IMR-90 (cell line): ENCODE measurements around the gene SNX27. TPM values are rescaled to one million over a fixed set of nuclear protein-coding genes. Genes with fewer than 3 reads are reported as not detected.

Source experiments
- ATAC-seq: fragments of 200-7000 bp; cut with Tn5 transposase; 2 replicates; pipeline ENCODE4 v1.9.1; 2020; ENCODE audit warnings: low read depth, mild to moderate bottlenecking, moderate library complexity
- BruUV-seq: library from RNA; stranded (reverse); fragments of 400-500 nt; replicated peaks from 2 replicates; lab custom pipeline; 2021; lab: Mats Ljungman, UMichigan
- CTCF ChIA-PET: fragments of 300-600 bp; formaldehyde crosslinking; extraction: SDS; loops from one replicate; lab custom pipeline; 2021; ENCODE audit warnings: antibody characterized with exemption; lab: Yijun Ruan, JAX
- POLR2A ChIA-PET: fragments of 300-600 bp; sonication (Branson Sonifier 250); formaldehyde crosslinking; loops from one replicate; lab custom pipeline; 2022; ENCODE audit warnings: antibody characterized with exemption; ENCODE audit not compliant: unreplicated experiment; lab: Charles Lee
- DNase-seq: peaks from one replicate; pipeline ENCODE4 v3.0.0; 2013
- H2AFZ ChIP-seq: replicated peaks from 2 replicates; pipeline ENCODE3; 2013; ENCODE audit warnings: low read length, mild to moderate bottlenecking; ENCODE audit not compliant: poor library complexity
- H2AK5ac ChIP-seq: 2 replicates; pipeline ENCODE4 v1.6.1; 2013; ENCODE audit warnings: low read depth, low read length, inconsistent platforms
- H2AK9ac ChIP-seq: replicated peaks from 2 replicates; pipeline ENCODE3; 2013; ENCODE audit warnings: mild to moderate bottlenecking, low read depth, low read length, moderate library complexity; ENCODE audit not compliant: poor library complexity
- H2BK120ac ChIP-seq: 2 replicates; pipeline ENCODE4 v1.6.1; 2013; ENCODE audit warnings: low read depth, low read length, inconsistent platforms
- H2BK15ac ChIP-seq: 3 replicates; pipeline ENCODE4 v1.6.1; 2013; ENCODE audit warnings: low read depth, low read length, inconsistent platforms
- H2BK20ac ChIP-seq: 2 replicates; pipeline ENCODE4 v1.6.1; 2013; ENCODE audit warnings: low read depth, mild to moderate bottlenecking, inconsistent platforms, low read length, moderate library complexity
- H2BK5ac ChIP-seq: 2 replicates; pipeline ENCODE4 v1.6.1; 2013; ENCODE audit warnings: mild to moderate bottlenecking, low read depth, low read length, inconsistent platforms; ENCODE audit not compliant: poor library complexity, severe bottlenecking
- H3K14ac ChIP-seq: replicated peaks from 2 replicates; pipeline ENCODE4 v1.6.1; 2013; ENCODE audit warnings: low read depth, low read length, inconsistent platforms
- H3K18ac ChIP-seq: 2 replicates; pipeline ENCODE4 v1.6.1; 2013; ENCODE audit warnings: low read depth, low read length, control low read depth
- H3K23ac ChIP-seq: 2 replicates; pipeline ENCODE4 v1.6.1; 2013; ENCODE audit warnings: low read depth, low read length, inconsistent platforms
- H3K27ac ChIP-seq: 2 replicates; pipeline ENCODE4 v1.5.1; 2013; ENCODE audit warnings: mild to moderate bottlenecking, control low read depth, low read length; ENCODE audit not compliant: insufficient read depth
- H3K27me3 ChIP-seq: 2 replicates; pipeline ENCODE4 v1.6.1; 2013; ENCODE audit warnings: low read length; ENCODE audit not compliant: control insufficient read depth, insufficient read depth
- H3K36me3 ChIP-seq: 2 replicates; pipeline ENCODE4 v1.6.1; 2013; ENCODE audit warnings: low read length, mixed read lengths; ENCODE audit not compliant: control insufficient read depth, insufficient read depth
- H3K4ac ChIP-seq: 2 replicates; pipeline ENCODE4 v1.6.1; 2013; ENCODE audit warnings: low read depth, low read length, inconsistent platforms
- H3K4me1 ChIP-seq: 2 replicates; pipeline ENCODE4 v1.6.1; 2013; ENCODE audit warnings: low read length, mixed read lengths; ENCODE audit not compliant: control insufficient read depth, insufficient read depth
- H3K4me2 ChIP-seq: 2 replicates; pipeline ENCODE4 v1.6.1; 2013; ENCODE audit warnings: low read depth, mild to moderate bottlenecking, control low read depth, low read length, moderate library complexity
- H3K4me3 ChIP-seq: 2 replicates; pipeline ENCODE4 v1.5.1; 2013; ENCODE audit warnings: low read depth, mild to moderate bottlenecking, control low read depth, low read length, moderate library complexity; ENCODE audit not compliant: insufficient read depth
- H3K56ac ChIP-seq: 2 replicates; pipeline ENCODE4 v1.6.1; 2013; ENCODE audit warnings: low read length, inconsistent platforms; ENCODE audit not compliant: insufficient read depth; ENCODE audit errors: extremely low read depth
- H3K79me1 ChIP-seq, 2 experiments: 2 replicates each; pipeline ENCODE4 v1.6.1; 2013; ENCODE audit warnings: low read length in 2 of 2, inconsistent platforms in 1 of 2, low read depth in 1 of 2
- H3K9ac ChIP-seq: 2 replicates; pipeline ENCODE4 v1.6.1; 2013; ENCODE audit warnings: low read depth, low read length, control low read depth
- H3K9me1 ChIP-seq: 2 replicates; pipeline ENCODE4 v1.6.1; 2013; ENCODE audit warnings: low read length, inconsistent platforms; ENCODE audit not compliant: insufficient read depth
- H3K9me3 ChIP-seq: 2 replicates; pipeline ENCODE4 v1.6.1; 2013; ENCODE audit warnings: low read length; ENCODE audit not compliant: control insufficient read depth, insufficient read depth
- H4K20me1 ChIP-seq: 2 replicates; pipeline ENCODE4 v1.6.1; 2013; ENCODE audit warnings: low read length, inconsistent platforms; ENCODE audit not compliant: insufficient read depth
- H4K5ac ChIP-seq: 2 replicates; pipeline ENCODE4 v1.6.1; 2013; ENCODE audit warnings: mild to moderate bottlenecking, low read depth, low read length, control low read depth
- H4K8ac ChIP-seq, 2 experiments: 2 replicates each; pipeline ENCODE4 v1.6.1; 2013; ENCODE audit warnings: low read depth in 2 of 2, low read length in 2 of 2, control low read depth in 1 of 2, inconsistent platforms in 1 of 2
- H4K91ac ChIP-seq: 2 replicates; pipeline ENCODE4 v1.6.1; 2013; ENCODE audit warnings: low read depth, low read length, inconsistent platforms; ENCODE audit not compliant: insufficient read depth
- BHLHE40 ChIP-seq: fragments of 150-350 bp; IDR thresholded peaks from 2 replicates; pipeline ENCODE4 v1.6.1; 2016; ENCODE audit warnings: mild to moderate bottlenecking, low read depth, low read length
- CHD1 ChIP-seq: IDR thresholded peaks from 2 replicates; pipeline ENCODE4 v1.6.1; 2012; ENCODE audit warnings: low read depth, low read length, improper control_type of control experiment
- FOS ChIP-seq: fragments of 150-350 bp; IDR thresholded peaks from 2 replicates; pipeline ENCODE4 v1.6.1; 2016; ENCODE audit warnings: low read depth, low read length
- MAFK ChIP-seq: IDR thresholded peaks from 2 replicates; pipeline ENCODE4 v1.6.1; 2012; ENCODE audit warnings: low read depth, low read length, improper control_type of control experiment
- MAZ ChIP-seq: IDR thresholded peaks from 2 replicates; pipeline ENCODE4 v1.6.1; 2012; ENCODE audit warnings: low read depth, mild to moderate bottlenecking, low read length, improper control_type of control experiment, moderate library complexity, borderline replicate concordance
- MXI1 ChIP-seq: IDR thresholded peaks from 2 replicates; pipeline ENCODE4 v1.6.1; 2012; ENCODE audit warnings: low read depth, mild to moderate bottlenecking, low read length, moderate library complexity, borderline replicate concordance
- NFE2L2 ChIP-seq: fragments of 150-350 bp; IDR thresholded peaks from 2 replicates; pipeline ENCODE4 v1.6.1; 2016; ENCODE audit warnings: low read depth, mild to moderate bottlenecking, low read length
- POLR2A ChIP-seq: IDR thresholded peaks from 2 replicates; pipeline ENCODE4 v1.6.1; 2012; ENCODE audit warnings: mild to moderate bottlenecking, low read depth, low read length
- RAD21 ChIP-seq: IDR thresholded peaks from 2 replicates; pipeline ENCODE4 v1.6.1; 2012; ENCODE audit warnings: low read length, improper control_type of control experiment
- RCOR1 ChIP-seq: IDR thresholded peaks from 2 replicates; pipeline ENCODE4 v1.6.1; 2012; ENCODE audit warnings: mild to moderate bottlenecking, low read length, improper control_type of control experiment; ENCODE audit not compliant: insufficient replicate concordance
- RFX5 ChIP-seq: IDR thresholded peaks from 2 replicates; pipeline ENCODE4 v1.8.0; 2012; ENCODE audit warnings: low read depth, mild to moderate bottlenecking, low read length, moderate library complexity
- SMC3 ChIP-seq: fragments of 150-350 bp; IDR thresholded peaks from 2 replicates; pipeline ENCODE4 v1.6.1; 2016; ENCODE audit warnings: low read depth, mild to moderate bottlenecking, antibody characterized with exemption, low read length, moderate library complexity
- WGBS, 2 experiments: methylation state at CpG; one replicate each; pipeline versions ENCODE4 v1.1.5 to v1.1.7; 2013; ENCODE audit warnings: missing lambda C conversion rate in 2 of 2; ENCODE audit not compliant: insufficient read length in 1 of 2; ENCODE audit errors: extremely low coverage in 2 of 2; 5-methylcytosine and 5-hydroxymethylcytosine counted together
- dilution Hi-C: fragments of 300-500 bp; cut with HindIII; formaldehyde crosslinking; loops from one replicate; pipeline ENCODE4 v1.14.3; 2018; ENCODE audit warnings: low sequenced_read_pairs; ENCODE audit not compliant: unreplicated experiment
- in situ Hi-C: fragments of 300-500 bp; cut with MboI; formaldehyde crosslinking; loops from 3 replicates; pipeline ENCODE4 v1.14.3; 2019; ENCODE audit warnings: low sequenced_read_pairs, inconsistent platforms, mixed read lengths
- intact Hi-C: fragments of 100-400 bp; cut with micrococcal nuclease; formaldehyde crosslinking; loops from 2 replicates; pipeline ENCODE4 v1.10.0; 2022
- polyA plus RNA-seq, 3 experiments: library from polyadenylated mRNA; depleted of rRNA; stranded (reverse); fragments of >200 nt; gene quantifications; 2 replicates each; pipeline ENCODE4 v1.2.3, GENCODE V29; 2012; ENCODE audit warnings: low replicate concordance in 1 of 3
- total RNA-seq: library from RNA; depleted of rRNA; stranded (reverse); fragments of >200 nt; gene quantifications from 2 replicates; pipeline ENCODE4 v1.2.3, GENCODE V29; 2012
- TF ChIP-seq, protein P1 (sequence below): fragments of 150-350 bp; IDR thresholded peaks from 2 replicates; pipeline ENCODE4 v1.6.1; 2016; ENCODE audit warnings: low read depth, mild to moderate bottlenecking, low read length, moderate library complexity, borderline replicate concordance
- TF ChIP-seq, protein P2 (sequence below): fragments of 150-350 bp; IDR thresholded peaks from 2 replicates; pipeline ENCODE4 v1.6.1; 2017; ENCODE audit warnings: mild to moderate bottlenecking, antibody characterized with exemption, low read length, low read depth

Gene SNX27
- total and polyA plus RNA-seq, 2 of the 4 experiments (the other 2 are of a cell fraction): 12.3 to 25.6 TPM

DNA sequence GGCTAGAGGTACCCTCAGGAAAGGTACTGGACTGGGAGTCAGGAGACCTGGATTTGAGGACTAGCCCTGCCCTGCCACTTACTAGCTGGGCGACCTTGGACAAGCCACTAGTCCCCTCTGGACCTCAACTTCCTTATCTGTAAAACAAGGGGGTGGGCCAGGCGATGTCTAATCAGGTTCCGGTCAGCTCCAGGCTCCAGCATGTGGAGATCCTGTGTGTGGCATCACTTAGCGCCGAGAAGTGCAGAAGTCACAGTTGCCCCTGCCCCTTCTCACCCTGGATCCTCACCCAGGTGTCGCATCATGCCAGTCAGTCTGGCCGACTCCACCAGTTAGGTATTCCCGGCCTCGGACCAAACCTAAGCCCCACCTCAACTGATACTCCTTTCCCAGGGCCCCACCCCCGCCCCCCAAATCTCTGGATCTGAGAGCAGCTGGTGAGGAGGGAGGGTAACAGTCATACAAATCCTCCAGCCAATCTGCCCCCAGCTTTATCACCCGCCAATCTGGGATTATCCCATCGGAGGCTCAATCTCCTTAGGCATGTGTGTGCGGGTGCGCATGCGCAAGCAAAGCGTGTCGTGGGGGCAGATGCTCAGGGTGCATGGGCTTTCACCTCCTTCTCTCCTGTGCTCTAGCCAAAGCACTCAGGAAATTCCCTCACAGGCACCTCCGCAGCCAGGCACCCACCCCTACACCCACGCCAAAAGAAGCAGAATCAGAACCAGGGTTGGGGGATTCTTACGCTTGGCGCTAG, 99.4 kb downstream of the SNX27 start (continued):
- no peak for TF ChIP-seq SMC3

DNA sequence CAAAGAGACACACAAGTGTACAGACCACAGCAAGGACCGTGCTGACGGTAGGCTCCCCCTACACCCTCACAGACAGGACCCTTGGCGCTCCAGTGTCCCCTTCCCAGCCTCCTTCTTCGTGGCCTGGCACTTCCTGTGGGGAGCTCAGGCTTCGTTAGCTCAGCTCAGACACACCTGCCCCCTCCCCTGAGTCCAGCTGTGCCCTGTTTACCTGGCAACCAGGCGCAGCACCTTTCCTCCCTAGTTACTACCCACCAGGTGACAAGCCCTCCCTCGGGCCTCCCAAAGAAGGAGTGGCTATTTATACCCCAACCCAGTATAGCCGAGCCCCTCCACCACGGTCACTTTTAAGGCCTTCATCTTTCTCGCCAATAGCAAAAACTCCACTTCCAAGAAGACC, 100.1 kb downstream of the SNX27 start:
- ChIA-PET POLR2A (no interaction called here), CTCF (interaction anchor here (0.6 kb wide), 1 partner anchor 296 kb away, joined by 4 read pairs; no protein-coding TSS in a partner anchor)
- Histone ChIP-seq H3K14ac (no peak overlapping the region), H3K4me3 (no peak overlapping the region), H2AFZ (no peak overlapping the region), H3K56ac (no peak overlapping the region), H3K23ac (no peak overlapping the region), H3K9me3 (no peaks in the 10 kb centered on the region), H4K5ac (no peak overlapping the region), H3K9me1 (no peaks in the 10 kb centered on the region), H2AK9ac (no peak overlapping the region), H3K4me2 (no peak overlapping the region), H3K36me3 (no peaks in the 10 kb centered on the region), H2BK15ac (no peak overlapping the region), H4K8ac (no peak overlapping the region), H2BK120ac (no peak overlapping the region), H4K91ac (no peak overlapping the region), H3K79me1 (no peaks in the 10 kb centered on the region), H2BK20ac (no peak overlapping the region), H3K9ac (no peak overlapping the region), H3K4ac (no peak overlapping the region), H3K27me3 (peaks cover 62% of the 10 kb centered on the region), H2AK5ac (no peak overlapping the region), H3K18ac (no peak overlapping the region), H2BK5ac (no peak overlapping the region), H4K20me1 (no peaks in the 10 kb centered on the region; the same call in 1 of the 2 replicates), H3K27ac (no peak overlapping the region), H3K4me1 (no peaks in the 10 kb centered on the region)
- BruUV-seq: no TSS peak
- DNase-seq: no peak
- intact Hi-C loops: no loop called here
- 32% methylated on average over 6 of the region's 10 CpGs; no CpG with 5 or more reads in 1 of the 2 experiments for WGBS, 2 experiments
- in situ Hi-C loops: no loop called here
- dilution Hi-C loops: no loop called here
- ATAC-seq: no peak
- TF ChIP-seq MAZ (no peak), BHLHE40 (no peak), FOS (no peak), CHD1 (no peak), RAD21 (no peak), MAFK (no peak), MXI1 (no peak), POLR2A (no peak), NFE2L2 (no peak), SMC3 (no peak), RFX5 (no peak), RCOR1 (no peak)
- TF ChIP-seq, protein P1, sequence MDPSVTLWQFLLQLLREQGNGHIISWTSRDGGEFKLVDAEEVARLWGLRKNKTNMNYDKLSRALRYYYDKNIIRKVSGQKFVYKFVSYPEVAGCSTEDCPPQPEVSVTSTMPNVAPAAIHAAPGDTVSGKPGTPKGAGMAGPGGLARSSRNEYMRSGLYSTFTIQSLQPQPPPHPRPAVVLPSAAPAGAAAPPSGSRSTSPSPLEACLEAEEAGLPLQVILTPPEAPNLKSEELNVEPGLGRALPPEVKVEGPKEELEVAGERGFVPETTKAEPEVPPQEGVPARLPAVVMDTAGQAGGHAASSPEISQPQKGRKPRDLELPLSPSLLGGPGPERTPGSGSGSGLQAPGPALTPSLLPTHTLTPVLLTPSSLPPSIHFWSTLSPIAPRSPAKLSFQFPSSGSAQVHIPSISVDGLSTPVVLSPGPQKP: no peak
- TF ChIP-seq, protein P2, sequence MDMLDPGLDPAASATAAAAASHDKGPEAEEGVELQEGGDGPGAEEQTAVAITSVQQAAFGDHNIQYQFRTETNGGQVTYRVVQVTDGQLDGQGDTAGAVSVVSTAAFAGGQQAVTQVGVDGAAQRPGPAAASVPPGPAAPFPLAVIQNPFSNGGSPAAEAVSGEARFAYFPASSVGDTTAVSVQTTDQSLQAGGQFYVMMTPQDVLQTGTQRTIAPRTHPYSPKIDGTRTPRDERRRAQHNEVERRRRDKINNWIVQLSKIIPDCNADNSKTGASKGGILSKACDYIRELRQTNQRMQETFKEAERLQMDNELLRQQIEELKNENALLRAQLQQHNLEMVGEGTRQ: no peak
